HK-2 (cell line): ENCODE data around the gene TNFSF12.
"Not testable (repeated sequence)": the region's sequence is repeated elsewhere in the genome, so short reads cannot be mapped to it uniquely, and the experiment has no call there.

Experiments used
- DNase-seq: peaks from one replicate; pipeline ENCODE4 v3.0.0-alpha.2; 2018; ENCODE audit not compliant: unreplicated experiment

TNFSF12 gene

GRCh38 chr17:7587420-7588151 lies 38.7 kb downstream of the TNFSF12 start:
- peak; percentile 57 for DNase-seq

GRCh38 chr17:7588553-7589203 lies 39.8 kb downstream of the TNFSF12 start:
- DNase-seq: no peak

GRCh38 chr17:7589204-7589868 lies 40.5 kb downstream of the TNFSF12 start:
- DNase-seq: no peak

GRCh38 chr17:7589891-7590691 lies 41.2 kb downstream of the TNFSF12 start, which contains the start of gene SOX15:
Gene SOX15, minus strand, starts transcription at chr17:7590094. Its CDS starts 418 bp downstream, at chr17:7589676.
- no peak for DNase-seq

GRCh38 chr17:7590743-7591142 lies 41.9 kb downstream of the TNFSF12 start:
- DNase-seq: no peak

GRCh38 chr17:7591596-7591995 lies 42.7 kb downstream of the TNFSF12 start:
- no peak for DNase-seq

GRCh38 chr17:7592422-7593021 lies 43.7 kb downstream of the TNFSF12 start:
- no peak for DNase-seq

- DNase-seq: no peak
These were observed 44.4 kb downstream of the TNFSF12 start for GRCh38 chr17:7593296-7593695.

GRCh38 chr17:7597561-7597960 lies 48.7 kb downstream of the TNFSF12 start:
- not testable (repeated sequence) for DNase-seq

GRCh38 chr17:7606280-7606679 lies 57.4 kb downstream of the TNFSF12 start:
- DNase-seq: no peak
